Ishikawa (cell line): ENCODE data around the gene STIM1.

Source experiments
- CEBPB ChIP-seq: IDR thresholded peaks from 2 replicates; pipeline ENCODE4 v1.6.1; 2012
- CREB1 ChIP-seq: IDR thresholded peaks from 2 replicates; pipeline ENCODE4 v1.6.1; 2012; ENCODE audit warnings: low read depth
- EGR1 ChIP-seq: IDR thresholded peaks from 2 replicates; pipeline ENCODE4 v1.6.1; 2012
- EP300 ChIP-seq: IDR thresholded peaks from 2 replicates; pipeline ENCODE4 v1.6.1; 2012; ENCODE audit warnings: borderline replicate concordance
- RAD21 ChIP-seq: IDR thresholded peaks from 2 replicates; pipeline ENCODE4 v1.6.1; 2012; ENCODE audit warnings: low read depth
- TAF1 ChIP-seq: IDR thresholded peaks from 2 replicates; pipeline ENCODE4 v1.6.1; 2012; ENCODE audit warnings: low read depth, mild to moderate bottlenecking
- TEAD4 ChIP-seq: IDR thresholded peaks from 2 replicates; pipeline ENCODE4 v1.6.1; 2012
- TF ChIP-seq, protein P1 (sequence below): IDR thresholded peaks from 2 replicates; pipeline ENCODE4 v1.6.1; 2012
- TF ChIP-seq, protein P2 (sequence below): IDR thresholded peaks from 2 replicates; pipeline ENCODE4 v1.6.1; 2012; ENCODE audit warnings: low read depth, mild to moderate bottlenecking

DNA sequence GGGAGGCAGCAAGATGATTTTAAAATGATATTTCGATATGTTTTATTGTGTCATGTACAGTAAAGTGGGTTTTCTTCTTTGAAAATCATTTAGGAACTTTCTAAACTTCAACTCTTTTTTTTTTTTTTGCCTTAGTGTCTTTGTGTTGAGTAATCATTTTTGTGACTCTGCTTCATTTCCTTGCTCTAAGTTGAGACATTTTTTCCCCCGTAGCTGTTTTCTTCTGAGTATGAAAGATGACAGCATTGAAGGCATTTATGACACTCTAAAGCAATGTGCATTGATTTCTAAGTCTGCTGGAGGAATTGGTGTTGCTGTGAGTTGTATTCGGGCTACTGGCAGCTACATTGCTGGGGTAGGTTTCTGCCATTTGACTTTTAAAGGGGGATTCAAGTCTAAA lies 262.6 kb downstream of the STIM1 start:
- TF ChIP-seq EP300, result no peak
- TF ChIP-seq TAF1, result no peak
- TF ChIP-seq, protein P1, sequence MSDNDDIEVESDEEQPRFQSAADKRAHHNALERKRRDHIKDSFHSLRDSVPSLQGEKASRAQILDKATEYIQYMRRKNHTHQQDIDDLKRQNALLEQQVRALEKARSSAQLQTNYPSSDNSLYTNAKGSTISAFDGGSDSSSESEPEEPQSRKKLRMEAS, result no peak
- TF ChIP-seq, protein P2, sequence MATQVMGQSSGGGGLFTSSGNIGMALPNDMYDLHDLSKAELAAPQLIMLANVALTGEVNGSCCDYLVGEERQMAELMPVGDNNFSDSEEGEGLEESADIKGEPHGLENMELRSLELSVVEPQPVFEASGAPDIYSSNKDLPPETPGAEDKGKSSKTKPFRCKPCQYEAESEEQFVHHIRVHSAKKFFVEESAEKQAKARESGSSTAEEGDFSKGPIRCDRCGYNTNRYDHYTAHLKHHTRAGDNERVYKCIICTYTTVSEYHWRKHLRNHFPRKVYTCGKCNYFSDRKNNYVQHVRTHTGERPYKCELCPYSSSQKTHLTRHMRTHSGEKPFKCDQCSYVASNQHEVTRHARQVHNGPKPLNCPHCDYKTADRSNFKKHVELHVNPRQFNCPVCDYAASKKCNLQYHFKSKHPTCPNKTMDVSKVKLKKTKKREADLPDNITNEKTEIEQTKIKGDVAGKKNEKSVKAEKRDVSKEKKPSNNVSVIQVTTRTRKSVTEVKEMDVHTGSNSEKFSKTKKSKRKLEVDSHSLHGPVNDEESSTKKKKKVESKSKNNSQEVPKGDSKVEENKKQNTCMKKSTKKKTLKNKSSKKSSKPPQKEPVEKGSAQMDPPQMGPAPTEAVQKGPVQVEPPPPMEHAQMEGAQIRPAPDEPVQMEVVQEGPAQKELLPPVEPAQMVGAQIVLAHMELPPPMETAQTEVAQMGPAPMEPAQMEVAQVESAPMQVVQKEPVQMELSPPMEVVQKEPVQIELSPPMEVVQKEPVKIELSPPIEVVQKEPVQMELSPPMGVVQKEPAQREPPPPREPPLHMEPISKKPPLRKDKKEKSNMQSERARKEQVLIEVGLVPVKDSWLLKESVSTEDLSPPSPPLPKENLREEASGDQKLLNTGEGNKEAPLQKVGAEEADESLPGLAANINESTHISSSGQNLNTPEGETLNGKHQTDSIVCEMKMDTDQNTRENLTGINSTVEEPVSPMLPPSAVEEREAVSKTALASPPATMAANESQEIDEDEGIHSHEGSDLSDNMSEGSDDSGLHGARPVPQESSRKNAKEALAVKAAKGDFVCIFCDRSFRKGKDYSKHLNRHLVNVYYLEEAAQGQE, result no peak
- TF ChIP-seq CREB1, result no peak
- no peak for TF ChIP-seq TEAD4
- TF ChIP-seq EGR1, result no peak
- no peak for TF ChIP-seq RAD21
- TF ChIP-seq CEBPB, result no peak
